ENCODE measurements around the gene NQO2. TPM values are rescaled to one million over a fixed set of nuclear protein-coding genes. Genes with fewer than 3 reads are reported as not detected.
A peak's percentile ranks its signal among the peaks of the same experiment; 100 is the strongest.

The NQO2 gene
- total and polyA plus RNA-seq, 2 of the 13 experiments (the other 11 are each of a cell fraction or from before 2014, with no cell fraction given) = 32.2 to 56.5 TPM

GRCh38 chr6:3001773-3002293 lies 2.1 kb downstream of the NQO2 start (continued):
- TF ChIP-seq ZNF740 (CRISPR knock-in tag; IDR thresholded peaks at IDR 0.05) = no peak
- no peak for TF ChIP-seq YY1 (IDR thresholded peaks at IDR 0.05; ENCODE audit: insufficient read depth, insufficient replicate concordance, low read depth, low read length)
- no peak for TF ChIP-seq XBP1 (CRISPR knock-in tag; IDR thresholded peaks at IDR 0.05)
- no peak for TF ChIP-seq ZNF839 (CRISPR knock-in tag; IDR thresholded peaks at IDR 0.05; ENCODE audit: borderline replicate concordance)
- peak; percentile 39; the same call in 1 of the 2 replicates for TF ChIP-seq ZGPAT (CRISPR knock-in tag; IDR thresholded peaks at IDR 0.05)
- TF ChIP-seq REPIN1 (CRISPR knock-in tag; IDR thresholded peaks at IDR 0.05; ENCODE audit: borderline replicate concordance, low read depth) = 0 out of 2 replicates have a peak, but pooled peaks have one; percentile 35
- TF ChIP-seq CSRNP2 (CRISPR knock-in tag; conservative IDR thresholded peaks at IDR 0.05; ENCODE audit: low read depth) = no peak
- TF ChIP-seq ARID2 (CRISPR knock-in tag; IDR thresholded peaks at IDR 0.05; ENCODE audit: borderline replicate concordance) = no peak
- peak; percentile 85 for TF ChIP-seq SIN3A (IDR thresholded peaks at IDR 0.05; ENCODE audit: borderline replicate concordance, low read depth, low read length)
- no peak for TF ChIP-seq ZNF788 (CRISPR knock-in tag; IDR thresholded peaks at IDR 0.05; ENCODE audit: borderline replicate concordance)
- TF ChIP-seq ZNF567 (CRISPR knock-in tag; IDR thresholded peaks at IDR 0.05; ENCODE audit: borderline replicate concordance) = no peak
- peak; percentile 100 for TF ChIP-seq MAFF (IDR thresholded peaks at IDR 0.05; ENCODE audit: low read depth, low read length)
- no peak for TF ChIP-seq TAF1 (CRISPR knock-in tag; IDR thresholded peaks at IDR 0.05)
- 0 out of 2 replicates have a peak, but pooled peaks have one; percentile 47 for TF ChIP-seq ZMYM2 (CRISPR knock-in tag; IDR thresholded peaks at IDR 0.05)
- no peak for TF ChIP-seq ZNF354B (CRISPR knock-in tag; IDR thresholded peaks at IDR 0.05)
- no peak for TF ChIP-seq NR0B2 (CRISPR knock-in tag; IDR thresholded peaks at IDR 0.05)
- no peak for TF ChIP-seq ZNF138 (CRISPR knock-in tag; IDR thresholded peaks at IDR 0.05; ENCODE audit: low read depth)
- peak; percentile 47 for TF ChIP-seq XRCC5 (optimal IDR thresholded peaks at IDR 0.05; ENCODE audit: low read length)
- no peak for TF ChIP-seq GTF3A (CRISPR knock-in tag; conservative IDR thresholded peaks at IDR 0.05)
- TF ChIP-seq ZNF572 (CRISPR knock-in tag; IDR thresholded peaks at IDR 0.05) = no peak
- no peak for TF ChIP-seq HIVEP1 (CRISPR knock-in tag; IDR thresholded peaks at IDR 0.05)
- TF ChIP-seq ZNF136 (CRISPR knock-in tag; IDR thresholded peaks at IDR 0.05; ENCODE audit: low read depth) = no peak
- TF ChIP-seq SMARCE1 (IDR thresholded peaks at IDR 0.05; ENCODE audit: borderline replicate concordance) = no peak
- no peak for TF ChIP-seq PAWR (CRISPR knock-in tag; IDR thresholded peaks at IDR 0.05; ENCODE audit: borderline replicate concordance)
- no peak for TF ChIP-seq ZNF383 (CRISPR knock-in tag; IDR thresholded peaks at IDR 0.05; ENCODE audit: borderline replicate concordance)
- no peak for TF ChIP-seq HMGA1 (CRISPR knock-in tag; conservative IDR thresholded peaks at IDR 0.05)
- no peak for TF ChIP-seq SNAPC2 (CRISPR knock-in tag; IDR thresholded peaks at IDR 0.05)
- no peak for TF ChIP-seq PBX2 (CRISPR knock-in tag; IDR thresholded peaks at IDR 0.05)
